IMR-90 (cell line): ENCODE results near the gene GSTT2B.

Experiments used
- CEBPB ChIP-seq: IDR thresholded peaks from 2 replicates; pipeline ENCODE4 v1.6.1; 2012; ENCODE audit warnings: low read depth, low read length, improper control_type of control experiment
- CTCF ChIP-seq: conservative IDR thresholded peaks from 2 replicates; pipeline ENCODE4 v1.5.1; 2012; ENCODE audit warnings: mild to moderate bottlenecking, low read depth, low read length, improper control_type of control experiment
- ELK1 ChIP-seq: fragments of 150-350 bp; IDR thresholded peaks from 2 replicates; pipeline ENCODE4 v1.6.1; 2016; ENCODE audit warnings: low read depth, mild to moderate bottlenecking, low read length, moderate library complexity, borderline replicate concordance
- MAFK ChIP-seq: IDR thresholded peaks from 2 replicates; pipeline ENCODE4 v1.6.1; 2012; ENCODE audit warnings: low read depth, low read length, improper control_type of control experiment
- MAZ ChIP-seq: IDR thresholded peaks from 2 replicates; pipeline ENCODE4 v1.6.1; 2012; ENCODE audit warnings: low read depth, mild to moderate bottlenecking, low read length, improper control_type of control experiment, moderate library complexity, borderline replicate concordance
- MXI1 ChIP-seq: IDR thresholded peaks from 2 replicates; pipeline ENCODE4 v1.6.1; 2012; ENCODE audit warnings: low read depth, mild to moderate bottlenecking, low read length, moderate library complexity, borderline replicate concordance
- POLR2A ChIP-seq: IDR thresholded peaks from 2 replicates; pipeline ENCODE4 v1.6.1; 2012; ENCODE audit warnings: mild to moderate bottlenecking, low read depth, low read length
- RAD21 ChIP-seq: IDR thresholded peaks from 2 replicates; pipeline ENCODE4 v1.6.1; 2012; ENCODE audit warnings: low read length, improper control_type of control experiment
- RFX5 ChIP-seq: IDR thresholded peaks from 2 replicates; pipeline ENCODE4 v1.8.0; 2012; ENCODE audit warnings: low read depth, mild to moderate bottlenecking, low read length, moderate library complexity
- SMC3 ChIP-seq: fragments of 150-350 bp; IDR thresholded peaks from 2 replicates; pipeline ENCODE4 v1.6.1; 2016; ENCODE audit warnings: low read depth, mild to moderate bottlenecking, antibody characterized with exemption, low read length, moderate library complexity
- USF2 ChIP-seq: fragments of 150-350 bp; IDR thresholded peaks from 2 replicates; pipeline ENCODE4 v1.6.1; 2017; ENCODE audit warnings: mild to moderate bottlenecking, antibody characterized with exemption, low read length, low read depth

DNA sequence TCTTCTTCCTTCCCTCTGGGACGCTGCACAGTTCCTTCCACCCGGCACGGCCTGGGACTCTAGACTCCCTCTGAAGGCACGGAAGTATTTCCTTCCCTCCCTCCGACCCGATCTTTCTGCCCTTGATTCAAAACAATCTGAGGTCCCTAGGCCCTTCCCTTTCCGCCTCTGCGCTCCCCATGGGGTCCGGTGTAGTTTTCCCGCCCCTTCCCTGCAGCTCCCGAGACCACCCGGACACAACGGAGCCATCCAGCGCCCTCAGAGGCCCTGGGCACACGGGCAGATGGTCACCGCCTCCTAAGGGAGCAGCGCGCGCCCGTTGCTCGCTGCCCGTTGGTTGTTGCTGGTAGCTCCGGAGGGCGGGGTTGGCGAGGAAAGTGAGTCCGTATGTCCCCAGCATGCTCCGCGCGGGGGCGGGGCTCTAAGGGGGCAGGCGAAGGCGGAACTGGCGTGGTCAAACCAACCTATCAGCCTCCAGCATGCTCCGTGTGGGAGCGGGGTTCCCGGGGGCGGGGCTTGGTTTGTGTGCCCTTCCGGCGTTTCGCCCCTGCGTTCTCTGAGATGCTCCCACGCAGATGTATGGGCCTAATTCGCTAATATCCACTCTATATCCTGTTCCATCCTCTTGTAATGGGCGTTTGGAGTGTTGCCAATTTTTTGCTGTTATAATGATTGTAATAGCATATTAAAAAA, 47.2 kb downstream of the GSTT2B start:
- TF ChIP-seq CTCF (no peak), POLR2A (peak; percentile 92), CEBPB (no peak), MAFK (no peak), RAD21 (no peak), USF2 (no peak), ELK1 (no peak), RFX5 (no peak), MAZ (peak; percentile 93; the same call in 1 of the 2 replicates), MXI1 (peak; percentile 77; the same call in 1 of the 2 replicates), SMC3 (no peak)
